Measurements from ENCODE around the gene STEAP1. TPM values are rescaled to one million over a fixed set of nuclear protein-coding genes. Genes with fewer than 3 reads are reported as not detected.
A peak's percentile ranks its signal among the peaks of the same experiment; 100 is the strongest.
"Not testable (repeated sequence)": the region's sequence is repeated elsewhere in the genome, so short reads cannot be mapped to it uniquely, and the experiment has no call there.

STEAP1 gene
- total RNA-seq (1 to 10 TPM in 4 of 10 donors, under 1 TPM in 4, not detected in 2; 0.31 to 3.7 (median 0.99) TPM), polyA plus RNA-seq (under 1 TPM; 0.29 to 0.80 TPM)
- long read RNA-seq, donor 1, partial matches to known transcripts: 0 of 2 reads
- long read RNA-seq, donor 1, other reads (novel, unspliced or antisense): 0 of 2 reads
- long read RNA-seq, donor 2: 0 reads
- long read RNA-seq, donor 3, transcript STEAP1-201 (5 exons, 1,313 nt): major isoform, 8 of 9 reads
- long read RNA-seq, donor 3, partial matches to known transcripts: 0 of 9 reads
- long read RNA-seq, donor 3, other reads (novel, unspliced or antisense): 1 of 9 reads

GRCh38 chr7:90153943-90154771 lies at the start of gene STEAP1:
Gene STEAP1 (plus strand): TSS chr7:90154469. CDS start chr7:90159789, 5,320 bp downstream.
- intact Hi-C loops (cut with DNase I): loop anchor here in 8 of 10 donors (1.0 to 10.0 kb wide), 10 partner anchors 101 to 275 kb away; partner anchors contain the start of gene GTPBP10 (in 1 of the 8)
- WGBS, 2 donors: 5 to 6% methylated on average over 58 of the region's 58 CpGs
- TF ChIP-seq, protein P1, sequence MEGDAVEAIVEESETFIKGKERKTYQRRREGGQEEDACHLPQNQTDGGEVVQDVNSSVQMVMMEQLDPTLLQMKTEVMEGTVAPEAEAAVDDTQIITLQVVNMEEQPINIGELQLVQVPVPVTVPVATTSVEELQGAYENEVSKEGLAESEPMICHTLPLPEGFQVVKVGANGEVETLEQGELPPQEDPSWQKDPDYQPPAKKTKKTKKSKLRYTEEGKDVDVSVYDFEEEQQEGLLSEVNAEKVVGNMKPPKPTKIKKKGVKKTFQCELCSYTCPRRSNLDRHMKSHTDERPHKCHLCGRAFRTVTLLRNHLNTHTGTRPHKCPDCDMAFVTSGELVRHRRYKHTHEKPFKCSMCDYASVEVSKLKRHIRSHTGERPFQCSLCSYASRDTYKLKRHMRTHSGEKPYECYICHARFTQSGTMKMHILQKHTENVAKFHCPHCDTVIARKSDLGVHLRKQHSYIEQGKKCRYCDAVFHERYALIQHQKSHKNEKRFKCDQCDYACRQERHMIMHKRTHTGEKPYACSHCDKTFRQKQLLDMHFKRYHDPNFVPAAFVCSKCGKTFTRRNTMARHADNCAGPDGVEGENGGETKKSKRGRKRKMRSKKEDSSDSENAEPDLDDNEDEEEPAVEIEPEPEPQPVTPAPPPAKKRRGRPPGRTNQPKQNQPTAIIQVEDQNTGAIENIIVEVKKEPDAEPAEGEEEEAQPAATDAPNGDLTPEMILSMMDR (IDR thresholded peaks at IDR 0.05): peak; percentile 77 to 94 (median 88)

GRCh38 chr7:90114972-90115371 lies 39.3 kb upstream of the STEAP1 start:
- ATAC-seq; H3K4me3 ChIP-seq; intact Hi-C loops (cut with DNase I); DNase-seq; H3K27ac ChIP-seq; H3K36me3 ChIP-seq; H3K9me3 ChIP-seq: not testable (repeated sequence)
- Histone ChIP-seq H3K4me1 (peaks cover 0 to 18% (median 0%) of the 10 kb centered on the region in 9 donors), H3K27me3 (peaks cover 0 to 20% (median 4%) of the 10 kb centered on the region in 7 donors)
- TF ChIP-seq, protein P1 (IDR thresholded peaks at IDR 0.05): peak in 5 of 9 donors; percentile 13 to 44 (median 21)
- WGBS, 2 donors: no CpG with 5 or more reads among the region's 1 CpG

More at GRCh38 chr7:90153943-90154771, at the start of gene STEAP1:
- Histone ChIP-seq H3K4me1 (peaks cover 0 to 13% (median 0%) of the 10 kb centered on the region in 9 donors), H3K27ac (peak within 1 kb of the TSS in 5 of 10 donors; percentile 7 to 55 (median 20)), H3K4me3 (peak within 1 kb of the TSS; percentile 8 to 67 (median 52))
- H3K27me3 ChIP-seq, H3K9me3 ChIP-seq, H3K36me3 ChIP-seq: not testable (repeated sequence)
- ATAC-seq (peak; percentile 97 to 99 (median 98)), DNase-seq (peak; percentile 85 to 91)

DNA sequence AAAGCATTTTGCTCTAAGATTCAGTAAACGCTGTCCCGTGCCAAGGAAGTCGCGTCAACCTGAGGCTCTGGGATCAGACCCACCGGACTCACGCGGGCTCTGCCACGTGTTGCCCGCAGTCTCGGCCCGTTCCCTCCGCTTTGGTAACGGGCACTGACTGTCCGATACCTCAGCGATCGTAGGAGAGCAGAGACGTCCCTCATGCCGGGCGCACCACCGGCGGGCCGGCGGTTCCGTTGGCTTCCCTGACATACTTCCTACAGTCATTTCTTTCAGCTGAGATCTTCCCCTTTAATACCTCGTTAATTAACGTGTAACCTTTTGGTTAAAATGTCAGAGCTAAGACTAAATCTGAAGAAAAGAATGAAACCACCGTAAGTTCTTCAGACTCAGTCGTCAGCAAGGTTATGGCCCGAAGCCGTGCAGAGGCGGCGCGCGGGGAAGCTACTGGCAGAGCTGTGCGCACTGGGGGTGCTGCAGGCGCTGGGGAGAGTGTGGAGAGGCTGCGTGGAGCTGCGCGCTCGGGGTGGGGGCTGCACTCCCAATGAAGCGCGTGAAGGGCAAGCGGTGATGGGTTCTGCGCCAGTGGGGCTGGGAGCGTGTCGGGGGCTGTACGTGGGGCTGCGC lies 35.6 kb upstream of the STEAP1 start:
- H3K27me3 ChIP-seq: peaks cover 0 to 24% (median 4%) of the 10 kb centered on the region in 7 donors
- peak; percentile 6 to 26 for DNase-seq
- H3K4me3 ChIP-seq: peak overlapping the region; percentile 25 to 68 (median 53)
- H3K9me3 ChIP-seq; H3K36me3 ChIP-seq; intact Hi-C loops (cut with DNase I): not testable (repeated sequence)
- peak overlapping the region in 4 of 10 donors; percentile 48 to 75 (median 62) for H3K27ac ChIP-seq
- peaks cover 0 to 18% (median 0%) of the 10 kb centered on the region in 9 donors for H3K4me1 ChIP-seq
- peak; percentile 52 to 86 (median 64) for ATAC-seq
- 1% methylated on average over 43 to 48 of the region's 48 CpGs for WGBS, 2 donors

DNA sequence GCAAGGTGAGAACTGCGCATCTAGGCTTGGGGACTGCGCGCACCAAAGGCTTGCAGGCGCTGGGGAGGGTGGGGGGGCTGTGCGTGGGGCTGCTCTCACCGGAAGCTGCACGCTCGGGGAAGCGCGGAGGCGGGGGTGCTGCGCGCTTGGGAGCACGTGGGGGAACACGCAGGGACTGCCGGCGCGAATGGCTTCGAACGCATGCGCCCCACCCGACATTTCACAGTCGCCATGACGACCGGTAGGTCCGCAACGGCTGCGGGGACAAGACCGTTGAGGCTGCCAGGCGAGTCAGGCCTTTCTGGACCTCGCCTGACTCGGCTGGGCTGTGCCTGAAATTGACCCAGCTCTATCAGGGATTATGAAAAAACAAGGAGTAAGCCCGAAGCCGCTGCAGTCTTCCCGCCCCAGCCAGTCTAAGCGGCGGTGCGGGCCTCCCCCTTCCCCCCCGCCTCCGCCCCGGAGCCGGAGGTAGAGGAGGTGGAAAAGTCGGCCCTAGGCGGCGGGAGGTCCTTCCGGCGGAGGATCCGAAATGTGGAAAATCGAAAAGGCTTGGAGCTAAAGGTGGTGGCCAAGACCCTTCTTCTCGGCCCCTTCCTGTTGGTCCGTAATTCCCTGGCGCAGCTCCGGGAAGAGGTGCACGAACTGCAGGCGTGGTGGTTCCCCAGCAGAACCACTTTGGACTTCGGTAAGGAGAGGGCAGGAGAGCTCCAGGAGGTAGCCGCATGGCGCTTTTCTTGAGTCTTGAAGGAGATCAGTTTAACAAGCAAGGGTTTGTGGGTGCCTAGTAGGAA lies 34.9 kb upstream of the STEAP1 start:
- DNase-seq (peak; percentile 16 to 67), ATAC-seq (peak; percentile 61 to 95 (median 88))
- peaks cover 0 to 24% (median 4%) of the 10 kb centered on the region in 7 donors for H3K27me3 ChIP-seq
- peaks cover 0 to 18% (median 0%) of the 10 kb centered on the region in 9 donors for H3K4me1 ChIP-seq
- no peaks in the 10 kb centered on the region for H3K9me3 ChIP-seq
- peak overlapping the region; percentile 30 to 68 (median 53) for H3K4me3 ChIP-seq
- TF ChIP-seq, protein P1 (IDR thresholded peaks at IDR 0.05): no peak
- intact Hi-C loops (cut with DNase I): no loop called here
- peak overlapping the region in 6 of 10 donors; percentile 31 to 77 (median 70) for H3K27ac ChIP-seq
- WGBS, 2 donors: 2% methylated on average over 58 of the region's 58 CpGs
- no peaks in the 10 kb centered on the region for H3K36me3 ChIP-seq

DNA sequence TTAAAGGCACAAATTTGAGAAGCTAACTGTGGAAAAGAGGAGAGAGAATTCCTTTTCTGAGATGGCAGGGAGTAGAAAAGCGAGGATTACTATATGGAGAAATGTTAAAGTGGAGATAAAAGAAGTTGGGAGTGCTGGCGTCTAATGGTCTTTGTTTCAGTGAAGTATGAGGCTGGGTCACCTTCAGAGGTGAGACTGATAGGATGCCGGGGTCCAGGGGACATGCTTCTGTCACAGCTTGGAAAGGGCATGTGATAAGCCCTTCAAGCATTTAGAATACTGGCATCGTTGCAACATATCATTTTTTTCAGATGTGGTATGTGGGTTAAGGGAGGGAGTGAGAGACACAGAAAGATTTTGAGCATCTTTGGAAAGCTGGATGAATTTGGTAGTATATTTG lies 34.1 kb upstream of the STEAP1 start:
- peaks cover 0 to 18% (median 0%) of the 10 kb centered on the region in 9 donors for H3K4me1 ChIP-seq
- peak overlapping the region; percentile 30 to 68 (median 53) for H3K4me3 ChIP-seq
- ATAC-seq; H3K9me3 ChIP-seq; H3K36me3 ChIP-seq; DNase-seq; intact Hi-C loops (cut with DNase I): not testable (repeated sequence)
- 31 to 36% methylated on average over 4 of the region's 4 CpGs for WGBS, 2 donors
- peaks cover 0 to 24% (median 4%) of the 10 kb centered on the region in 7 donors for H3K27me3 ChIP-seq
- H3K27ac ChIP-seq: peak overlapping the region in 5 of 10 donors; percentile 31 to 77 (median 71)

DNA sequence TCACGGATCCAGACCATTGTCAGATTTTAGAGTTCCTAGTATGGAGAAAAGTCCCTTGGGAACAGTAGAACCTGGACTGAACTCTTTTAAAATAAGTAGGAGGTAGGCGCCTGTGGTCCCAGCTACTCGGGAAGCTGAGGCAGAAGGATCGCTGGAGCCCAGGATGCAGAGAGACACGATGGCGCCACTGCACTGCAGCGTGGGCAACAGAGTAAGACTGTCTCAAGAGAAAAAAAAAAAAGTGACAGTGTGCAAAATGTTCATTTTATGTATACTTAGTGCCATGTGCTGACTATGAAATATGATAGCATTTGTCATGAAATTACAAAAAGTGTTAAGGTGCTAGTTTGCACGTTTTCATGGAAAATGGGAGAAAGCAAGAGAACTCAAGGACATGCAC lies 22.5 kb upstream of the STEAP1 start:
- intact Hi-C loops (cut with DNase I); ATAC-seq; H3K4me1 ChIP-seq: not testable (repeated sequence)

More for the DNA sequence above, 22.5 kb upstream of the STEAP1 start:
- not testable (repeated sequence) for H3K9me3 ChIP-seq, H3K27me3 ChIP-seq, H3K36me3 ChIP-seq, H3K27ac ChIP-seq, H3K4me3 ChIP-seq, DNase-seq
- WGBS, 2 donors: 90% methylated on average over 8 of the region's 8 CpGs

Data from heart right ventricle (tissue), 16 donors.